Urinary bladder (tissue), 2 donors: Measurements from ENCODE around the gene ZNF304. TPM values are rescaled to one million over a fixed set of nuclear protein-coding genes. Genes with fewer than 3 reads are reported as not detected.

ENCODE experiments used
- polyA plus RNA-seq: library from polyadenylated mRNA; stranded (reverse); fragments of 200-250 nt; gene quantifications from one replicate; pipeline ENCODE4 v1.2.3, GENCODE V29; 2013
- total RNA-seq: library from RNA; depleted of rRNA; stranded (reverse); fragments of >200 nt; gene quantifications from one replicate; pipeline ENCODE4 v1.2.3, GENCODE V29; 2014
- donor health status: healthy.

ZNF304 gene
- total and polyA plus RNA-seq, 2 donors, result 7.8 to 17.9 TPM

Other genes with a start within 250 kb of the ZNF304 start
- gene USP29, start 231.3 kb upstream of the ZNF304 start, total RNA-seq, result not detected
- gene USP29, start 231.3 kb upstream of the ZNF304 start, polyA plus RNA-seq, result not detected
- not detected for gene ZIM3, start 206.1 kb upstream of the ZNF304 start, total RNA-seq
- not detected for gene ZIM3, start 206.1 kb upstream of the ZNF304 start, polyA plus RNA-seq
- not detected for gene DUXA, start 183.8 kb upstream of the ZNF304 start, total RNA-seq
- gene DUXA, start 183.8 kb upstream of the ZNF304 start, polyA plus RNA-seq, result not detected
- 42.5 TPM for gene ZNF264, start 159.8 kb upstream of the ZNF304 start, total RNA-seq
- gene ZNF264, start 159.8 kb upstream of the ZNF304 start, polyA plus RNA-seq, result 5.2 TPM
- 0.74 TPM for gene AURKC, start 120.2 kb upstream of the ZNF304 start, total RNA-seq
- 0.73 TPM for gene AURKC, start 120.2 kb upstream of the ZNF304 start, polyA plus RNA-seq
- gene ZNF805, start 110.6 kb upstream of the ZNF304 start, total RNA-seq, result 48.0 TPM
- 2.3 TPM for gene ZNF805, start 110.6 kb upstream of the ZNF304 start, polyA plus RNA-seq
- gene ZNF460, start 70.8 kb upstream of the ZNF304 start, total RNA-seq, result 176 TPM
- gene ZNF460, start 70.8 kb upstream of the ZNF304 start, polyA plus RNA-seq, result 0.85 TPM
- 25.4 TPM for gene ZNF543, start 30.8 kb upstream of the ZNF304 start, total RNA-seq
- gene ZNF543, start 30.8 kb upstream of the ZNF304 start, polyA plus RNA-seq, result 2.9 TPM
- 9.7 TPM for gene TRAPPC2B, start 12.3 kb downstream of the ZNF304 start, total RNA-seq
- gene TRAPPC2B, start 12.3 kb downstream of the ZNF304 start, polyA plus RNA-seq, result 26.8 TPM
- 6.1 TPM for gene ZNF547, start 12.3 kb downstream of the ZNF304 start, total RNA-seq
- gene ZNF547, start 12.3 kb downstream of the ZNF304 start, polyA plus RNA-seq, result 1.8 TPM
- gene ZNF548, start 38.6 kb downstream of the ZNF304 start, total RNA-seq, result 35.1 TPM
- gene ZNF548, start 38.6 kb downstream of the ZNF304 start, polyA plus RNA-seq, result 16.2 TPM
- 27.9 TPM for gene ZNF17, start 59.9 kb downstream of the ZNF304 start, total RNA-seq
- gene ZNF17, start 59.9 kb downstream of the ZNF304 start, polyA plus RNA-seq, result 6.1 TPM
- 17.1 TPM for gene ZNF749, start 84.1 kb downstream of the ZNF304 start, total RNA-seq
- gene ZNF749, start 84.1 kb downstream of the ZNF304 start, polyA plus RNA-seq, result 10.2 TPM
- 3.4 TPM for gene VN1R1, start 105.9 kb downstream of the ZNF304 start, total RNA-seq
- gene VN1R1, start 105.9 kb downstream of the ZNF304 start, polyA plus RNA-seq, result 0.66 TPM
- gene ZNF772, start 126.3 kb downstream of the ZNF304 start, total RNA-seq, result 25.6 TPM
- 3.9 TPM for gene ZNF772, start 126.3 kb downstream of the ZNF304 start, polyA plus RNA-seq
- 16.1 TPM for gene ZNF419, start 136.5 kb downstream of the ZNF304 start, total RNA-seq
- gene ZNF419, start 136.5 kb downstream of the ZNF304 start, polyA plus RNA-seq, result 8.0 TPM
- 13.4 TPM for gene ZNF773, start 148.7 kb downstream of the ZNF304 start, total RNA-seq
- 7.1 TPM for gene ZNF773, start 148.7 kb downstream of the ZNF304 start, polyA plus RNA-seq
- gene ZNF549, start 176.1 kb downstream of the ZNF304 start, total RNA-seq, result 14.8 TPM
- 4.6 TPM for gene ZNF549, start 176.1 kb downstream of the ZNF304 start, polyA plus RNA-seq
- 15.3 TPM for gene ZNF550, start 208.6 kb downstream of the ZNF304 start, total RNA-seq
- gene ZNF550, start 208.6 kb downstream of the ZNF304 start, polyA plus RNA-seq, result 7.2 TPM
- gene ZNF416, start 227.6 kb downstream of the ZNF304 start, total RNA-seq, result 7.9 TPM
- 4.6 TPM for gene ZNF416, start 227.6 kb downstream of the ZNF304 start, polyA plus RNA-seq
- 18.8 TPM for gene ZIK1, start 232.9 kb downstream of the ZNF304 start, total RNA-seq
- gene ZIK1, start 232.9 kb downstream of the ZNF304 start, polyA plus RNA-seq, result 7.4 TPM
- gene ZNF530, start 248.6 kb downstream of the ZNF304 start, total RNA-seq, result 4.0 TPM
- gene ZNF530, start 248.6 kb downstream of the ZNF304 start, polyA plus RNA-seq, result 4.1 TPM